Middle frontal gyrus (tissue), 1 donor: ENCODE data around the gene HOXC10.

ENCODE experiments used
- DNase-seq: peaks from one replicate; pipeline ENCODE4 v3.0.0-alpha.2; 2015; ENCODE audit warnings: low spot score; ENCODE audit errors: extremely low spot score

Gene HOXC10

GRCh38 chr12:53964315-53964713 is 20.6 kb upstream of the HOXC10 start:
- DNase-seq = no peak

DNA sequence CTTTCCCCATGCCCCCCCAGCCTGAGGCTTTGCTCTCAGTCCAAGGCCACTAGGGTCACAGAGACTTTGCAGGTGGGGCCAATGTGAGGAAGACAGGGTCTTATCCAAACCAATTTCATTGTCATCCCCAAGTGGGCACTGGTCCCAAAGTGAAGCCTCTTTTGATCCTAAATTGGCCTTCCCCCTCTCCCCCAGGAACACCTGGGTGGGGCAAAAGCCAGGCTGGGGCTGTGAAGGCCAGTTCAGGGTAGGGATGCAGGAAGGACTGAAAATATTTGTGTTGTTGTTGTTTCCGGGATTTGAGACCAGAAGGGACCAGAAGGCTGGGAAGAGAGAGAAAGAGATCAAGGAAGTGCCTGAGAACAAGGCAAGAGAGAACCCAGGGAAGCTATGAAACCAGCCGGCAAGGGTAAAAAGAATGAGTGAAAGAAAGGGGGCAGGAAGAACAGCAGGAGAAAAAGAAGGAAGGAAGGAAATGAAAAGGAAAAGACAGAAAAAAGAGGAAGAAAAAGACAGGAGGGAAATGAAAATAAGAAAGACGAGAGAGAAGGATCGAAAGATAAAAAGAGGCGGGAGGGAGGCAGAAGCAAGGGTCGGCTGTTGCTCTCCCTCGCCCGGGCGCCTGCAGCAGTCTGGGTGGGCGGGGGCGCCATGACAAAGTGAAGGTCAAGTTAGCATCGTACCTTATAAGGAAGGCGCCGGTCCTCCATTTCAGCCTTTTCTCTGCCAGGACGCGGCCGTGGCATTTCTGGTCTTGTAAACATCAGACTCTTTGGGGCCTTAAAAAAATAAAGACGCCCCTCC is 19.5 kb upstream of the HOXC10 start:
- no peak for DNase-seq

DNA sequence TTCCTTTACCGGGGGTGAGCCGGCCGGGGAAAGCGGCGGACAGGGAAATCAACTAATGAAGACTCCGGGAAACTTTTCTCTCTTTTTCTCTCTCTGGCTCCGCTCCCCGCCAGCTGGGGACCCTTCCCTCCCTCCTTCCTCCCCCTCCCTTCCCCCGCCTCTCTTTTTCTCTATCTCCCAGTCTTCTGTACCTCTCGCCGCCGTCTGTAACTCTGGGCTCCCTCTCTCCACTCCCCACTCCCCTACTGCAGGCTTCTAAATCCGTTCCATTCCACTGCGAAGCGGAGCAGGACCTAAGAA is 18.9 kb upstream of the HOXC10 start:
- no peak for DNase-seq

DNA sequence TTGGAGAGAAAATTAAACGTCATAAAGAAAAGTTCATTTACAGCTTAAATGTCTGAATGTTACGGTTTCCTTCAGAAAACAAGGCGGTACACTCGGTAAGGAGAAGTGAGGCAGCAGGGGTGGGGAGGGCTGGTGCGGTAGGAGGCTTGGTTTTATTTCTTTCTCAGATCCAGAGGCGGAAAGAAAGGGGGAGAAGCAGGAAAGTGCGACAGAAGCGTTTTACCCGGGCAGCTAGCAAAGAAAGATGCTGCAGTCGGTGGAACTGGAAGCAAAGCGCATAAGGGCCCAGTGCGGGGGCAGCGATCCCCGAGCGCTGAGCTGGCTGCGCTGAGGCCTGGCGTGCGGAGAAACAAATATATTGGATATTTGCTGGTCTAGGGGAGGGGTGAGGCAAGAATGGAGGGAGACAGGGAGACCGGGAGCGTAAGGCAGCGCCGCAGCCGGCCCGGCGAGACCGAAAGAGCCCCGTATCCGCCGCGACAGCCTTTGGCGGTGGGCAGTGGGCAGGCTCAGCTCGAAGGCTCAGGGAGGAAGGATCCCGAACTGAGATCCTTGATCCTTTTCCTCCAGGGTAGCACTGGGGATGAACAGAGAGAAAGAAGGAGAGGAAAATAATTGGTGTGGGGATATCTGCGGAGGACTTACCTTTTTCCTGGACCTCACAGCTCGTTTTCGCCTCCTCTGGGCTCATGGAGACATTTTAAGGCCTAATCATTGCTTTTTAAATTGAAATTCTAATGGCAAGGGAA is 18.4 kb upstream of the HOXC10 start:
- no peak for DNase-seq

- no peak for DNase-seq
Observed at GRCh38 chr12:53967421-53967925, 17.5 kb upstream of the HOXC10 start.

GRCh38 chr12:53968214-53969127 is 16.5 kb upstream of the HOXC10 start:
- no peak for DNase-seq

DNA sequence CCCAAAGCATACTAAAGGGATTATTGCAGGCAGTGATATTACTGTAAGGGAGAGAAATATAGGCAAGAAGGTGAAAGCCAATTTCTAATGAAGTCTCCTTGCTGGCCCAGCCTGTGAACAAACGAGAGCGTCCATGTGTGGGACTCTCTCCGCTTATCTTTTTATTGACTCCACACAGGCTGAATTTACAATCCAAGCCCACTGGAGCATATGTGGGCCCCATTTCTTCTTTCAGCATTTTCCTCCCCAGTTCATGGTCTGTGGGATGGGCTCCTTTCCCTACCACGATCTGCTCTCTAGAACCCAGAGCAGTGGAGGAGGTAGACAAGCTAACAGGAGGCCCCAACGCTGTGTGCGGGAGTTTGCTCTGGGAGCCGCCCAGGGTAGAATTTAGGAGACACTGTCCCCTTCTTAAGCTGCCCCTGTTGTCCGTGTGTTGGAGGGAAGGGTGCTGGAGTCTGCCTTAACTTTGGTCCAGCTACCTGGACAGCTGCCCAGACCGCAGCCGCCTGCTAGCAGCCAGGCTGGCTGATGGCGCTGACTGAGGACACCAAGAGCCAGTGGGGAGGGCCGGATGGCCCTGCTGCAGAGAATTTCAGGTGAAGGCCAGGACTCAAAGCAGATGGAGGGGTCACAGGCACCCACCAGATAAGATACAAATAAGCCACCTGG is 15.2 kb upstream of the HOXC10 start:
- no peak for DNase-seq

GRCh38 chr12:53970451-53970850 is 14.5 kb upstream of the HOXC10 start:
- DNase-seq = no peak

- no peak for DNase-seq
Observed at GRCh38 chr12:53971129-53971528, 13.8 kb upstream of the HOXC10 start.

- no peak for DNase-seq
Observed at GRCh38 chr12:53971686-53972085, 13.3 kb upstream of the HOXC10 start.

DNA sequence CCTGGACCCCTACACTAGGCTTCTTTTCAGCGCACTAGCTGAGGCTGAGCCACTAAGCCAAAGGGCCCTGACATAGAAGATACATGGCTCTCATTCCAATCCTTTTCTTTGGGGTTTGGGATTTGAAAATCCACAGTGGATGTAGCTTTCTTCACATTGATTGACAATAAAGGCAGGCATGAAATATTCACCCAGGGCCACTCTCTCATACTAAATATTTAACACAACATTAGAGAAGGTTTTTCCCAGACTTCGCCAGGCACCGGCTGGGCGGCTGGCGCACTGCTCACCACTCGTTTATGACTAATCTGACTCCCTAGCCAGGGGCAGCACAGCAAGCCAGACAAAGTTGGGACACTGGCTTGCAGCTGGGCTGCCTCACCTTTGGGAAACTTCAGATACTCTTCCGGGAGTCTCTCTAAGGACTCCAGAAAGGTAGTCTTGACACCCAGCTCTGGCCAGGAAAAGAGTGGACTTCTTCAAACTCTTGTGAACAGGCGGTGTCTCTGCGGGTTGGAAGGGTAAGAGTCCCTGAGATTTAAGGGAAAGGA is 12.7 kb upstream of the HOXC10 start:
- no peak for DNase-seq

GRCh38 chr12:53972722-53973235 is 12.2 kb upstream of the HOXC10 start, which contains the start of gene HOXC11:
Gene HOXC11 (plus strand): TSS chr12:53973126. CDS start chr12:53973242, 116 bp downstream.
- no peak for DNase-seq

DNA sequence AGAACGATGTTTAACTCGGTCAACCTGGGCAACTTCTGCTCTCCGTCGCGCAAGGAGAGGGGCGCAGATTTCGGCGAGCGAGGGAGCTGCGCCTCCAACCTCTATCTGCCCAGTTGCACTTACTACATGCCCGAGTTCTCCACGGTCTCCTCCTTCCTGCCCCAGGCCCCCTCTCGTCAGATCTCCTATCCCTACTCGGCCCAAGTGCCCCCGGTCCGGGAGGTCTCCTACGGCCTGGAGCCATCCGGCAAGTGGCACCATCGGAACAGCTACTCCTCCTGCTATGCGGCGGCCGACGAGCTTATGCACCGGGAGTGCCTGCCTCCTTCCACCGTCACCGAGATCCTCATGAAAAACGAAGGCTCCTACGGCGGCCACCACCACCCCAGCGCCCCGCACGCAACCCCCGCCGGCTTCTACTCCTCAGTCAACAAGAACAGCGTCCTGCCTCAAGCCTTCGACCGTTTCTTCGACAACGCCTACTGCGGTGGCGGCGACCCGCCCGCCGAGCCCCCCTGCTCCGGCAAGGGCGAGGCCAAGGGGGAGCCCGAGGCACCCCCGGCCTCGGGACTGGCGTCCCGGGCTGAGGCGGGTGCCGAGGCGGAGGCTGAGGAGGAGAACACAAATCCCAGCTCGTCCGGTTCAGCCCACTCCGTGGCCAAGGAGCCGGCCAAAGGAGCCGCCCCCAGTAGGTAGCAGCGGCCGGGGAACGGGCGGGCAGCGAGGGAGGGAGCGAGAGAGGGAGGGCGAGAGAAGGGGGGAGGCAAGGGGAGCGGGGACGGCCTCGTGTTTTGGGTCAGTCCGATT is 11.5 kb upstream of the HOXC10 start:
- DNase-seq = no peak

DNA sequence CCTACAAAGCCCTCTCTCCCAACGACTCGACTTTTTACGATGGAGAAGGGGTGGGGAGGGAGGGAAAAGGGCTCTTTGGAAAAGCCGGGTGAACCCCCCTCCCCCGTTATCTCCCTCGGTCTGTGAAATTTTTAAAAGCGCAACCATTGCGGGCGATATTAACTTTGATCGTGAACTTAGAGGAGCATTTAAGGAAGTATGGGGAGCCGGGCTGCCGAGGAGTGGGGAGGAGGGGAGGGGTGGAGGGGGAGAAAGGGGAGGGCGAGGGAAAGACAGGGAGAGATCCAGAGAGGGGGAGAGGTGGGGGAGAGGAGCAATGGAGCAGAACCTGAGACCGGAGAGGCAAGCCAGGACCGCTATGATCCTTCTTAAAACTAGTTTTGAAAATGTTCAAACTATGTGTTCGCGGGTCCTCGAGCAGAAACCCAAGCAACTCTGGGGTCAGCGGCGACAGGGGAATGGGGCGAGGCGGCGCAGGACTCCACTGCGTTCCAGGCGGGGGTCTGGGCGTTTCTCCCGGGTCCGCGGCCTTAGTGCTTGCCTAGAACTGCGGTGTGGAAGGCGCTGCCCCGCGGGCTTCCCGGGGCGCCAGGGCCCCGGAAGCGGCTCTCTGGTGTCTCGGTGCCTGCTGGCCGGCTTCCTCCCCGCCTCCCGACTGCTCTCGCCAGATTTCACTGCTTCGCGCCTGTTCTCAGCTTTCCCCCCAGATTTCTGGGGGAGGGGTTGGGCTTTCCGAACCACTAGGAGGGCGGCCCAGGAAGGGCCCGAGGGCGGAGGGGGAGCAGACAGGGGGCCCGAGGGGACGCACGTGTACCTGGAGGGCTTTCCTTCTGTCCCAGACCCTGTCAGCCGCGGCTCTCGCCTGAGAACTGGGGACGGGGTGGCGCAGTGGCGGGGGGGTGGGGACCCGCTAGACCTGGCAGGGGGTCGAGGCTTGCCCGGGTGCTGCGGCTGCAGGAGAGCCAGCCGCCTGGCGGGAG is 10.6 kb upstream of the HOXC10 start, which contains the start of gene HOTAIR:
Gene HOTAIR, minus strand, starts transcription at position 871 of the 980 bp plus-strand sequence.
- DNase-seq = no peak

DNA sequence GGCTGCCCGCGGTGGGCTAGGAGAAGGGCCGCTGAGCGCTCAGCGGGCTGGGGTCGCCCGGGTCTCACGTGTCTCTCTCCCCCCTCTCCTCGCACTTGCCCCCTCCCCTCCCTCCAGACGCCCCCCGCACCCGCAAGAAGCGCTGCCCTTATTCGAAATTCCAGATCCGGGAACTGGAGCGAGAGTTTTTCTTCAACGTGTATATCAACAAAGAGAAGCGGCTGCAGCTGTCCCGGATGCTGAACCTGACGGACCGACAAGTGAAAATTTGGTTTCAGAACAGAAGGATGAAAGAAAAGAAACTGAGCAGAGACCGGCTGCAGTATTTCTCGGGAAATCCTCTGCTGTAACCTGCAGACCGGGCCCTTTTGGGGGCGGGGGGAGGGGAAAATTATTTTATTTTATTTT is 9.9 kb upstream of the HOXC10 start:
- DNase-seq = no peak

- no peak for DNase-seq
Observed at GRCh38 chr12:53975479-53976152, 9.3 kb upstream of the HOXC10 start.

GRCh38 chr12:53976172-53976822 is 8.6 kb upstream of the HOXC10 start:
- no peak for DNase-seq
